PC-3 (cell line): ENCODE results near the gene KNDC1. TPM values are rescaled to one million over a fixed set of nuclear protein-coding genes. Genes with fewer than 3 reads are reported as not detected.

ENCODE experiments used
- ATAC-seq: fragments of 200-7000 bp; cut with Tn5 transposase; 2 replicates; pipeline ENCODE4 v1.9.1; 2020; ENCODE audit warnings: mild to moderate bottlenecking, moderate library complexity
- BruUV-seq: library from RNA; stranded (reverse); fragments of 400-500 nt; replicated peaks from 2 replicates; lab custom pipeline; 2021; lab: Mats Ljungman, UMichigan
- CTCF ChIA-PET: fragments of 300-600 bp; sonication (Branson Sonifier 250); formaldehyde crosslinking; loops from one replicate; lab custom pipeline; 2022; ENCODE audit warnings: antibody characterized with exemption; lab: Charles Lee
- POLR2A ChIA-PET: fragments of 300-600 bp; sonication (Branson Sonifier 250); formaldehyde crosslinking; loops from one replicate; lab custom pipeline; 2022; ENCODE audit warnings: antibody characterized with exemption; ENCODE audit not compliant: unreplicated experiment; lab: Charles Lee
- DNase-seq: peaks from one replicate; pipeline ENCODE4 v3.0.0-alpha.2; 2015
- H2AFZ ChIP-seq: fragments of 300-600 bp; sonication (generic); 2 replicates; pipeline ENCODE4 v1.6.0; 2016; ENCODE audit warnings: antibody characterized with exemption, low read length
- H3F3A ChIP-seq: fragments of 300-600 bp; sonication (generic); one replicate; pipeline ENCODE4 v1.6.0; 2017; ENCODE audit warnings: antibody characterized with exemption, low read length, control low read depth, mild to moderate bottlenecking; ENCODE audit not compliant: unreplicated experiment
- H3K27ac ChIP-seq: fragments of 300-600 bp; sonication (generic); 2 replicates; pipeline ENCODE4 v1.5.1; 2016; ENCODE audit warnings: mild to moderate bottlenecking, low read length
- H3K27me3 ChIP-seq: fragments of 300-600 bp; sonication (generic); 2 replicates; pipeline ENCODE4 v1.6.1; 2016; ENCODE audit warnings: low read length, mixed read lengths
- H3K36me3 ChIP-seq: fragments of 300-600 bp; sonication (generic); 2 replicates; pipeline ENCODE4 v1.6.1; 2016; ENCODE audit warnings: low read depth, mixed run types, low read length, mixed read lengths
- H3K4me1 ChIP-seq: fragments of 300-600 bp; sonication (generic); 2 replicates; pipeline ENCODE4 v1.5.1; 2016; ENCODE audit warnings: low read length; ENCODE audit not compliant: insufficient read depth
- H3K4me2 ChIP-seq: fragments of 300-600 bp; sonication (generic); 2 replicates; pipeline ENCODE4 v1.6.0; 2016; ENCODE audit warnings: low read length
- H3K4me3 ChIP-seq: fragments of 300-600 bp; sonication (generic); 2 replicates; pipeline ENCODE4 v1.5.1; 2016; ENCODE audit warnings: mild to moderate bottlenecking, low read length, mixed read lengths
- H3K79me2 ChIP-seq: fragments of 300-600 bp; sonication (generic); 2 replicates; pipeline ENCODE4 v1.6.1; 2017; ENCODE audit warnings: low read length, mixed read lengths
- H3K9ac ChIP-seq: fragments of 300-600 bp; sonication (generic); 2 replicates; pipeline ENCODE4 v1.6.0; 2016; ENCODE audit warnings: mild to moderate bottlenecking, low read length
- H3K9me2 ChIP-seq: fragments of 300-600 bp; sonication (generic); replicated peaks from 2 replicates; pipeline ENCODE4 v1.6.1; 2016; ENCODE audit warnings: mixed run types, low read length, mixed read lengths
- H3K9me3 ChIP-seq: fragments of 300-600 bp; sonication (generic); 2 replicates; pipeline ENCODE4 v1.6.1; 2016; ENCODE audit warnings: low read length, mixed read lengths
- H4K20me1 ChIP-seq: fragments of 300-600 bp; sonication (generic); 2 replicates; pipeline ENCODE4 v1.6.1; 2016; ENCODE audit warnings: low read length, mixed read lengths
- CTCF ChIP-seq: fragments of 300-600 bp; sonication (generic); conservative IDR thresholded peaks from 2 replicates; pipeline ENCODE4 v1.5.1; 2017; ENCODE audit warnings: antibody characterized with exemption, low read depth, mild to moderate bottlenecking, low read length
- EZH2 ChIP-seq: fragments of 300-600 bp; sonication (generic); IDR thresholded peaks from one replicate; pipeline ENCODE4 v1.6.1; 2017; ENCODE audit warnings: antibody characterized with exemption, mild to moderate bottlenecking, low read length; ENCODE audit not compliant: unreplicated experiment
- EZH2phosphoT487 ChIP-seq: fragments of 300-600 bp; sonication (generic); IDR thresholded peaks from 2 replicates; pipeline ENCODE4 v1.6.1; 2018; ENCODE audit warnings: mild to moderate bottlenecking, antibody characterized with exemption, low read length, borderline replicate concordance
- intact Hi-C: fragments of 100-400 bp; cut with micrococcal nuclease; formaldehyde crosslinking; loops from 2 replicates; pipeline ENCODE4 v1.9.0; 2023
- total RNA-seq: library from RNA; depleted of rRNA; stranded (reverse); fragments of >200 nt; gene quantifications from 2 replicates; pipeline ENCODE4 v1.2.3, GENCODE V29; 2014

The KNDC1 gene
- total RNA-seq, 1 experiment from 2014 or later = not detected

- Histone ChIP-seq H3K4me1 (peaks cover 2% of the 10 kb centered on the region; the same call in 1 of the 2 replicates), H3K79me2 (no peaks in the 10 kb centered on the region), H3K9ac (no peak overlapping the region), H2AFZ (no peak overlapping the region), H3K4me3 (no peak overlapping the region), H3K36me3 (no peaks in the 10 kb centered on the region), H3K9me3 (no peaks in the 10 kb centered on the region), H3K9me2 (no peaks in the 10 kb centered on the region), H3K4me2 (no peak overlapping the region), H3K27ac (no peak overlapping the region), H3K27me3 (peaks cover 4% of the 10 kb centered on the region; the same call in 1 of the 2 replicates), H4K20me1 (no peaks in the 10 kb centered on the region), H3F3A (no peaks in the 10 kb centered on the region)
- no peak for ATAC-seq
- no peak for TF ChIP-seq EZH2phosphoT487
- TF ChIP-seq CTCF = no peak
- no peak for TF ChIP-seq EZH2
- CTCF ChIA-PET = no interaction called here
- POLR2A ChIA-PET = no interaction called here
- no peak for DNase-seq
- no TSS peak for BruUV-seq
- intact Hi-C loops = loop anchor here (5.0 kb wide), 1 partner anchor 84 kb away; no protein-coding TSS in a partner anchor
Observed at GRCh38 chr10:133143200-133143533, 16.9 kb upstream of the KNDC1 start.

- Histone ChIP-seq H3F3A (no peaks in the 10 kb centered on the region), H3K9me3 (no peaks in the 10 kb centered on the region), H3K36me3 (no peaks in the 10 kb centered on the region), H2AFZ (no peak overlapping the region), H3K9me2 (no peaks in the 10 kb centered on the region), H4K20me1 (no peaks in the 10 kb centered on the region), H3K79me2 (no peaks in the 10 kb centered on the region), H3K4me1 (peaks cover 2% of the 10 kb centered on the region; the same call in 1 of the 2 replicates), H3K27me3 (peaks cover 7% of the 10 kb centered on the region; the same call in 1 of the 2 replicates), H3K27ac (no peak overlapping the region), H3K9ac (no peak overlapping the region), H3K4me3 (no peak overlapping the region), H3K4me2 (no peak overlapping the region)
- TF ChIP-seq CTCF = no peak
- no peak for TF ChIP-seq EZH2
- TF ChIP-seq EZH2phosphoT487 = no peak
- DNase-seq (no peak), ATAC-seq (no peak)
- ChIA-PET POLR2A (no interaction called here), CTCF (no interaction called here)
- BruUV-seq = no TSS peak
- intact Hi-C loops = loop anchor here (5.0 kb wide), 1 partner anchor 84 kb away; no protein-coding TSS in a partner anchor
Observed at GRCh38 chr10:133143546-133143945, 16.5 kb upstream of the KNDC1 start.

- POLR2A ChIA-PET = no interaction called here
- intact Hi-C loops = loop anchor here (5.0 kb wide), 1 partner anchor 83 kb away; no protein-coding TSS in a partner anchor
- H3K9me3 ChIP-seq = no peaks in the 10 kb centered on the region
- no peak overlapping the region for H3K4me3 ChIP-seq
- H3K9me2 ChIP-seq = no peaks in the 10 kb centered on the region
- no TSS peak for BruUV-seq
- no peak overlapping the region for H3K9ac ChIP-seq
- H3K27me3 ChIP-seq = peaks cover 11% of the 10 kb centered on the region; the same call in 1 of the 2 replicates
- ATAC-seq (no peak), DNase-seq (no peak)
- no peaks in the 10 kb centered on the region for H3K36me3 ChIP-seq
- H3K27ac ChIP-seq = no peak overlapping the region
- no peaks in the 10 kb centered on the region for H3K79me2 ChIP-seq
- H3K4me2 ChIP-seq = no peak overlapping the region
- H4K20me1 ChIP-seq = no peaks in the 10 kb centered on the region
- peaks cover 2% of the 10 kb centered on the region; the same call in 1 of the 2 replicates for H3K4me1 ChIP-seq
- TF ChIP-seq CTCF = no peak
- TF ChIP-seq EZH2 = no peak
- no peak for TF ChIP-seq EZH2phosphoT487
- H3F3A ChIP-seq = no peaks in the 10 kb centered on the region
- CTCF ChIA-PET = no interaction called here
- H2AFZ ChIP-seq = no peak overlapping the region
Observed at GRCh38 chr10:133144771-133145170, 15.2 kb upstream of the KNDC1 start.
